Keratinocyte (primary cell): Measurements from ENCODE around the gene SPCS3.

Experiments used
- EZH2 ChIP-seq: IDR thresholded peaks from one replicate; pipeline ENCODE4 v1.6.1; 2012; ENCODE audit warnings: inconsistent platforms, mild to moderate bottlenecking, low read length, moderate library complexity
- TF ChIP-seq, protein P1 (sequence below), 3 experiments: IDR thresholded peaks in 1 of 3; conservative IDR thresholded peaks in 1 of 3; optimal IDR thresholded peaks in 1 of 3; 2 replicates in 2 of 3; 3 replicates in 1 of 3; pipeline versions ENCODE3 to v1.5.1; 2011; ENCODE audit warnings: low read length in 3 of 3, mild to moderate bottlenecking in 3 of 3, moderate library complexity in 2 of 3, control low read depth in 1 of 3, inconsistent platforms in 1 of 3; ENCODE audit not compliant: insufficient read depth in 2 of 3; ENCODE audit errors: extremely low read depth in 1 of 3

DNA sequence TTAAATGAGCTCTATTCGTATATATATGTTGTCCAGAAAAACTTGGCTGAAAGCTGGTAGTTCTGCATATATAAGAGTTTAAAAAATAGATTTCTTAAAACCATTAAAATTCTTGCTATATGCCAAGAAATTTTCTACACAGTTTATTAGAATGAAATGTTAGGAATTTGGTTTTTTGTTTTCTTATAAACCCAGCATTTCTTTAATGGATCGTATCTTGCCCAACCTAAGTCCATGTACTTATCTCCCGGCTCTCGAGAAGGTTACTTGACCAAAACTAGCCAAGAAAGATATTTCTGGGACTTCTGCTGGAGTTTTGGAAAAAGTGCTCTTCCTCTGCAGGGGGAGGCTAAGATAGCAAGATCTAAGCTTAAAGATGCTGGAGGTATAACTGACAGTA is 46.0 kb upstream of the SPCS3 start:
- TF ChIP-seq, protein P1, sequence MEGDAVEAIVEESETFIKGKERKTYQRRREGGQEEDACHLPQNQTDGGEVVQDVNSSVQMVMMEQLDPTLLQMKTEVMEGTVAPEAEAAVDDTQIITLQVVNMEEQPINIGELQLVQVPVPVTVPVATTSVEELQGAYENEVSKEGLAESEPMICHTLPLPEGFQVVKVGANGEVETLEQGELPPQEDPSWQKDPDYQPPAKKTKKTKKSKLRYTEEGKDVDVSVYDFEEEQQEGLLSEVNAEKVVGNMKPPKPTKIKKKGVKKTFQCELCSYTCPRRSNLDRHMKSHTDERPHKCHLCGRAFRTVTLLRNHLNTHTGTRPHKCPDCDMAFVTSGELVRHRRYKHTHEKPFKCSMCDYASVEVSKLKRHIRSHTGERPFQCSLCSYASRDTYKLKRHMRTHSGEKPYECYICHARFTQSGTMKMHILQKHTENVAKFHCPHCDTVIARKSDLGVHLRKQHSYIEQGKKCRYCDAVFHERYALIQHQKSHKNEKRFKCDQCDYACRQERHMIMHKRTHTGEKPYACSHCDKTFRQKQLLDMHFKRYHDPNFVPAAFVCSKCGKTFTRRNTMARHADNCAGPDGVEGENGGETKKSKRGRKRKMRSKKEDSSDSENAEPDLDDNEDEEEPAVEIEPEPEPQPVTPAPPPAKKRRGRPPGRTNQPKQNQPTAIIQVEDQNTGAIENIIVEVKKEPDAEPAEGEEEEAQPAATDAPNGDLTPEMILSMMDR (optimal IDR thresholded peaks at IDR 0.05 in 1 of 3, IDR thresholded peaks at IDR 0.05 in 1 of 3, conservative IDR thresholded peaks at IDR 0.05 in 1 of 3; ENCODE audit: extremely low read depth in 1 of 3, insufficient read depth in 2 of 3, low read length in 3 of 3), result no peak
- no peak for TF ChIP-seq EZH2
